GM12878 (cell line): ENCODE measurements around the gene GAS2L2. TPM values are rescaled to one million over a fixed set of nuclear protein-coding genes. Genes with fewer than 3 reads are reported as not detected.

ENCODE experiments used
- ATAC-seq: fragments of 200-7000 bp; cut with Tn5 transposase; 3 replicates; pipeline ENCODE4 v1.9.1; 2020; ENCODE audit warnings: mild to moderate bottlenecking, moderate library complexity
- BruUV-seq: library from RNA; stranded (reverse); fragments of 400-500 nt; replicated peaks from 2 replicates; lab custom pipeline; 2021; lab: Mats Ljungman, UMichigan
- CTCF ChIA-PET: fragments of 300-600 bp; sonication (Branson Sonifier 250); formaldehyde crosslinking; extraction: SDS; loops from one replicate; lab custom pipeline; 2021; ENCODE audit warnings: inconsistent platforms; lab: Yijun Ruan, JAX
- POLR2A ChIA-PET: fragments of 350-600 bp; formaldehyde crosslinking; extraction: SDS; loops from one replicate; lab custom pipeline; 2021; ENCODE audit warnings: inconsistent platforms; lab: Charles Lee
- RAD21 ChIA-PET: fragments of 300-600 bp; sonication (Branson Sonifier 250); formaldehyde crosslinking; loops from one replicate; lab custom pipeline; 2023; ENCODE audit warnings: antibody characterized with exemption; ENCODE audit not compliant: unreplicated experiment; lab: Charles Lee
- SMC1A ChIA-PET: fragments of 300-600 bp; sonication (Branson Sonifier 250); formaldehyde crosslinking; loops from one replicate; lab custom pipeline; 2023; ENCODE audit not compliant: unreplicated experiment, uncharacterized antibody; lab: Charles Lee
- DNase-seq: peaks from one replicate; pipeline ENCODE4 v3.0.0-alpha.2; 2011; ENCODE audit warnings: low read depth, low spot score
- FAIRE-seq: peaks from 3 replicates; lab custom pipeline; 2011; peaks lifted over from hg19 to GRCh38; lab: Jason Lieb, UNC
- H2AFZ ChIP-seq: 2 replicates; pipeline ENCODE4 v1.6.0; 2011; ENCODE audit warnings: low read depth, low read length, control low read depth; ENCODE audit not compliant: control insufficient read depth
- H3K27ac ChIP-seq: 2 replicates; pipeline ENCODE4 v1.5.1; 2011; ENCODE audit warnings: control low read depth; ENCODE audit not compliant: control insufficient read depth, insufficient read depth
- H3K27me3 ChIP-seq, 2 experiments: replicated peaks in 1 of 2; 2 replicates each; pipeline versions ENCODE4 v1.6.0 to v1.6.1; 2011; ENCODE audit warnings: low read length in 1 of 2; ENCODE audit not compliant: control insufficient read depth in 2 of 2, insufficient read depth in 2 of 2
- H3K36me3 ChIP-seq, 2 experiments: 2 replicates each; pipeline ENCODE4 v1.5.1; 2011; ENCODE audit warnings: low read length in 1 of 2; ENCODE audit not compliant: control insufficient read depth in 2 of 2, insufficient read depth in 2 of 2
- H3K4me1 ChIP-seq: 2 replicates; pipeline ENCODE4 v1.6.1; 2011; ENCODE audit warnings: mild to moderate bottlenecking, low read length, moderate library complexity, mixed read lengths; ENCODE audit not compliant: control insufficient read depth, insufficient read depth
- H3K4me2 ChIP-seq: 2 replicates; pipeline ENCODE4 v1.6.0; 2011; ENCODE audit warnings: control low read depth; ENCODE audit not compliant: control insufficient read depth, insufficient read depth
- H3K4me3 ChIP-seq: fragments of 200-600 bp; sonication (generic); 2 replicates; pipeline ENCODE4 v1.5.1; 2016
- H3K79me2 ChIP-seq: 2 replicates; pipeline ENCODE4 v1.6.0; 2011; ENCODE audit warnings: low read length; ENCODE audit not compliant: control insufficient read depth, insufficient read depth
- H3K9ac ChIP-seq: 2 replicates; pipeline ENCODE4 v1.8.0; 2011; ENCODE audit warnings: low read length, control low read depth, mixed read lengths; ENCODE audit not compliant: control insufficient read depth, insufficient read depth
- H3K9me3 ChIP-seq: replicated peaks from 3 replicates; pipeline ENCODE4 v1.5.1; 2011; ENCODE audit warnings: mild to moderate bottlenecking, low read length; ENCODE audit not compliant: control insufficient read depth, insufficient read depth
- H4K20me1 ChIP-seq: 2 replicates; pipeline ENCODE4 v1.6.0; 2011; ENCODE audit not compliant: control insufficient read depth, insufficient read depth
- ATF3 ChIP-seq: IDR thresholded peaks from 2 replicates; pipeline ENCODE4 v1.6.1; 2011; ENCODE audit warnings: low read depth, mild to moderate bottlenecking, low read length, moderate library complexity, borderline replicate concordance; ENCODE audit errors: extremely low read depth
- CHD1 ChIP-seq: IDR thresholded peaks from 2 replicates; pipeline ENCODE4 v1.6.1; 2012; ENCODE audit warnings: low read depth, low read length, improper control_type of control experiment
- ELK1 ChIP-seq: IDR thresholded peaks from 2 replicates; pipeline ENCODE4 v1.6.1; 2012; ENCODE audit warnings: low read depth, low read length, improper control_type of control experiment
- EP300 ChIP-seq, 2 experiments: fragments of 150-350 bp in 1 of 2; IDR thresholded peaks; 2 replicates each; pipeline ENCODE4 v1.6.1; 2011 to 2012; ENCODE audit warnings: low read depth in 2 of 2, low read length in 2 of 2, borderline replicate concordance in 1 of 2, improper control_type of control experiment in 1 of 2, inconsistent platforms in 1 of 2; ENCODE audit not compliant: control insufficient read depth in 1 of 2
- GATAD2B ChIP-seq: fragments of 450-650 bp; conservative IDR thresholded peaks from 2 replicates; pipeline ENCODE4 v1.6.1; 2017; ENCODE audit warnings: low read depth, mild to moderate bottlenecking, moderate library complexity
- MAX ChIP-seq: IDR thresholded peaks from 2 replicates; pipeline ENCODE4 v1.6.1; 2012; ENCODE audit warnings: low read depth, low read length, improper control_type of control experiment
- PAX8 ChIP-seq: fragments of 450-650 bp; IDR thresholded peaks from 2 replicates; pipeline ENCODE4 v1.6.1; 2017; ENCODE audit warnings: mild to moderate bottlenecking, moderate library complexity
- POLR2AphosphoS2 ChIP-seq: IDR thresholded peaks from 2 replicates; pipeline ENCODE4 v1.6.1; 2011; ENCODE audit warnings: low read depth, mild to moderate bottlenecking, low read length, improper control_type of control experiment, moderate library complexity
- RCOR1 ChIP-seq: conservative IDR thresholded peaks from 2 replicates; pipeline ENCODE4 v1.6.1; 2012; ENCODE audit warnings: low read depth, low read length, improper control_type of control experiment
- SIX5 ChIP-seq: IDR thresholded peaks from 2 replicates; pipeline ENCODE4 v1.6.1; 2011; ENCODE audit warnings: mild to moderate bottlenecking, low read depth, low read length, moderate library complexity; ENCODE audit not compliant: severe bottlenecking
- SKIL ChIP-seq: fragments of 450-650 bp; IDR thresholded peaks from 2 replicates; pipeline ENCODE4 v1.6.1; 2017; ENCODE audit warnings: mild to moderate bottlenecking, low read depth, inconsistent platforms; ENCODE audit not compliant: poor library complexity, severe bottlenecking
- SP1 ChIP-seq: IDR thresholded peaks from one replicate; pipeline ENCODE4 v1.6.1; 2011; ENCODE audit warnings: low read depth, low read length
- SREBF1 ChIP-seq: IDR thresholded peaks from 2 replicates; pipeline ENCODE4 v1.6.1; 2012; ENCODE audit warnings: mild to moderate bottlenecking, low read length
- SREBF2 ChIP-seq: IDR thresholded peaks from 2 replicates; pipeline ENCODE4 v1.6.1; 2012; ENCODE audit warnings: mild to moderate bottlenecking, low read length
- TCF3 ChIP-seq: IDR thresholded peaks from 2 replicates; pipeline ENCODE4 v1.6.1; 2012; ENCODE audit warnings: low read depth, mild to moderate bottlenecking, low read length, borderline replicate concordance; ENCODE audit not compliant: insufficient read depth
- YBX1 ChIP-seq: fragments of 450-650 bp; IDR thresholded peaks from 2 replicates; pipeline ENCODE4 v1.6.1; 2016; ENCODE audit warnings: antibody characterized with exemption
- WGBS: methylation state at CpG from one replicate; pipeline ENCODE4 v1.1.6; 2016; ENCODE audit warnings: low lambda C conversion rate; ENCODE audit not compliant: insufficient replicate concordance, insufficient coverage; ENCODE audit errors: missing lambda C conversion rate; 5-methylcytosine and 5-hydroxymethylcytosine counted together
- in situ Hi-C: fragments of 300-500 bp; cut with MboI; formaldehyde crosslinking; loops from 9 replicates; pipeline ENCODE4 v1.14.3; 2018; ENCODE audit warnings: mixed read lengths
- intact Hi-C: fragments of 100-400 bp; cut with micrococcal nuclease; formaldehyde crosslinking; loops from one replicate; pipeline ENCODE4 v1.14.2; 2022; ENCODE audit not compliant: unreplicated experiment
- polyA plus RNA-seq, 11 experiments: library from polyadenylated mRNA; depleted of rRNA in 4 of 11; unstranded in 6 of 11; stranded (reverse) in 5 of 11; fragments of >200 nt; fragmentation: Nextera tagmentation in 4 of 11; fragmentation: Illumina TruSeq in 1 of 11; extraction: Ambion mirVana in 4 of 11; extraction: Trizol in 1 of 11; gene quantifications; 1 replicate in 1 of 11; 2 replicates in 10 of 11; pipeline versions ENCODE4 v1.2.1 to v1.2.3, GENCODE V29; 2011 to 2016; ENCODE audit warnings: inconsistent platforms in 2 of 11, missing spikeins in 2 of 11, low read depth in 1 of 11
- total RNA-seq, 4 experiments: library from RNA; depleted of rRNA in 3 of 4; stranded (reverse); fragments of >200 nt in 3 of 4; fragmentation: Illumina TruSeq in 1 of 4; extraction: Trizol in 1 of 4; gene quantifications; 2 replicates each; pipeline versions ENCODE4 v1.2.1 to v1.2.3, GENCODE V29; 2013 to 2021

Gene GAS2L2
- total and polyA plus RNA-seq, 10 of the 15 experiments (the other 5 are each of a cell fraction or from before 2014, with no cell fraction given): 0.01 TPM; not detected in 9

GRCh38 chr17:35784895-35785294, 31.9 kb upstream of the GAS2L2 start:
- DNase-seq (no peak), ATAC-seq (no peak), FAIRE-seq (no peak)
- SMC1A ChIA-PET: no interaction called here
- no peaks in the 10 kb centered on the region for H3K4me1 ChIP-seq
- H3K27me3 ChIP-seq: peaks cover 2 to 6% of the 10 kb centered on the region in 2 experiments; a peak in 2 of 4 replicates
- intact Hi-C loops (no loop called here), in situ Hi-C loops (no loop called here)
- BruUV-seq: no TSS peak
- no peak overlapping the region for H2AFZ ChIP-seq
- H3K36me3 ChIP-seq: no peaks in the 10 kb centered on the region
- H3K79me2 ChIP-seq: no peaks in the 10 kb centered on the region
- TF ChIP-seq GATAD2B: no peak
- TF ChIP-seq YBX1: no peak
- TF ChIP-seq POLR2AphosphoS2: no peak
- no peak for TF ChIP-seq PAX8
- TF ChIP-seq SIX5: no peak
- TF ChIP-seq MAX: no peak
- TF ChIP-seq ELK1: no peak
- TF ChIP-seq EP300 (IDR thresholded peaks at IDR 0.05; ENCODE audit: borderline replicate concordance in 1 of 2, control insufficient read depth in 1 of 2, low read depth in 2 of 2, low read length in 2 of 2): no peak
- TF ChIP-seq SKIL: no peak
- TF ChIP-seq CHD1: no peak
- no peak for TF ChIP-seq TCF3
- TF ChIP-seq RCOR1: no peak
- no peak for TF ChIP-seq ATF3
- no peak for TF ChIP-seq SREBF1
- no peak for TF ChIP-seq SP1
- no peak for TF ChIP-seq SREBF2
- POLR2A ChIA-PET: no interaction called here
- CTCF ChIA-PET: interaction anchor here (2.1 kb wide), 1 partner anchor 21 kb away, joined by 12 read pairs; no protein-coding TSS in a partner anchor
- 86% methylated on average over 2 of the region's 2 CpGs for WGBS
- no peaks in the 10 kb centered on the region for H4K20me1 ChIP-seq
- RAD21 ChIA-PET: no interaction called here
- no peaks in the 10 kb centered on the region for H3K9me3 ChIP-seq
- no peak overlapping the region for H3K4me3 ChIP-seq
- H3K4me2 ChIP-seq: no peak overlapping the region
- H3K27ac ChIP-seq: no peak overlapping the region
- H3K9ac ChIP-seq: no peak overlapping the region
